GM23338 (cell line): ENCODE data around the gene YOD1. TPM values are rescaled to one million over a fixed set of nuclear protein-coding genes. Genes with fewer than 3 reads are reported as not detected.

Experiments used
- ATAC-seq: fragments of 200-7000 bp; cut with Tn5 transposase; 3 replicates; pipeline ENCODE4 v1.9.1; 2020
- DNase-seq: peaks from one replicate; pipeline ENCODE4 v3.0.0-alpha.2; 2015; ENCODE audit warnings: low spot score
- H2AFZ ChIP-seq: fragments of 200-600 bp; sonication (generic); 2 replicates; pipeline ENCODE4 v1.8.0; 2016; ENCODE audit warnings: antibody characterized with exemption, mild to moderate bottlenecking, moderate library complexity
- H3F3A ChIP-seq: fragments of 200-600 bp; sonication (generic); replicated peaks from 2 replicates; pipeline ENCODE4 v1.8.0; 2017; ENCODE audit warnings: antibody characterized with exemption, mixed run types, low read depth
- H3K27ac ChIP-seq: fragments of 200-600 bp; sonication (generic); 2 replicates; pipeline ENCODE4 v1.6.1; 2016; ENCODE audit warnings: low read depth
- H3K27me3 ChIP-seq: fragments of 200-600 bp; sonication (generic); 2 replicates; pipeline ENCODE4 v1.8.0; 2016; ENCODE audit warnings: mild to moderate bottlenecking, mixed run types, moderate library complexity; ENCODE audit not compliant: insufficient read depth
- H3K36me3 ChIP-seq: fragments of 200-600 bp; sonication (generic); 2 replicates; pipeline ENCODE4 v1.8.0; 2016; ENCODE audit warnings: mild to moderate bottlenecking; ENCODE audit not compliant: insufficient read depth
- H3K4me1 ChIP-seq: fragments of 200-600 bp; sonication (generic); 2 replicates; pipeline ENCODE4 v1.8.0; 2016; ENCODE audit warnings: mild to moderate bottlenecking, moderate library complexity; ENCODE audit not compliant: insufficient read depth
- H3K4me2 ChIP-seq: fragments of 200-600 bp; sonication (generic); 2 replicates; pipeline ENCODE4 v1.7.1; 2017; ENCODE audit warnings: mixed run types
- H3K4me3 ChIP-seq: fragments of 200-600 bp; sonication (generic); 2 replicates; pipeline ENCODE4 v1.6.1; 2016; ENCODE audit warnings: mixed run types
- H3K79me2 ChIP-seq: fragments of 200-600 bp; sonication (generic); replicated peaks from 2 replicates; pipeline ENCODE4 v1.8.0; 2017; ENCODE audit warnings: mild to moderate bottlenecking; ENCODE audit not compliant: insufficient read depth
- H3K9me2 ChIP-seq: fragments of 200-600 bp; sonication (generic); 2 replicates; pipeline ENCODE4 v1.8.0; 2017; ENCODE audit not compliant: insufficient read depth
- H4K20me1 ChIP-seq: fragments of 200-600 bp; sonication (generic); replicated peaks from 2 replicates; pipeline ENCODE4 v1.8.0; 2017; ENCODE audit warnings: mild to moderate bottlenecking; ENCODE audit not compliant: insufficient read depth
- H3K27ac Mint-ChIP-seq: 2 replicates; pipeline ENCODE4 v1.8.0; 2020; ENCODE audit warnings: inconsistent platforms, mild to moderate bottlenecking, moderate library complexity, mixed read lengths
- H3K27me3 Mint-ChIP-seq: 3 replicates; pipeline ENCODE4 v1.8.0; 2022; ENCODE audit warnings: low read depth, mild to moderate bottlenecking, moderate library complexity, mixed read lengths, inconsistent platforms; ENCODE audit not compliant: insufficient read depth, poor library complexity
- H3K36me3 Mint-ChIP-seq: 3 replicates; pipeline ENCODE4 v1.8.0; 2021; ENCODE audit warnings: low read depth, mild to moderate bottlenecking, inconsistent platforms, moderate library complexity, mixed read lengths
- H3K4me1 Mint-ChIP-seq: 3 replicates; pipeline ENCODE4 v1.8.0; 2020; ENCODE audit warnings: mild to moderate bottlenecking, inconsistent platforms, mixed read lengths
- H3K4me3 Mint-ChIP-seq: 3 replicates; pipeline ENCODE4 v1.8.0; 2021; ENCODE audit warnings: moderate library complexity, mild to moderate bottlenecking, inconsistent platforms, mixed read lengths
- H3K9me3 Mint-ChIP-seq: 3 replicates; pipeline ENCODE4 v1.8.0; 2020; ENCODE audit warnings: moderate library complexity, mild to moderate bottlenecking, inconsistent platforms, mixed read lengths
- EZH2 ChIP-seq: fragments of 200-600 bp; sonication (generic); IDR thresholded peaks from one replicate; pipeline ENCODE4 v1.8.0; 2017; ENCODE audit warnings: antibody characterized with exemption, mild to moderate bottlenecking, low read depth; ENCODE audit not compliant: unreplicated experiment
- EZH2phosphoT487 ChIP-seq: fragments of 200-600 bp; sonication (generic); IDR thresholded peaks from one replicate; pipeline ENCODE4 v1.8.1; 2018; ENCODE audit warnings: antibody characterized with exemption; ENCODE audit not compliant: unreplicated experiment
- JUNB ChIP-seq: IDR thresholded peaks from one replicate; pipeline ENCODE4 v1.6.1; 2016; ENCODE audit warnings: antibody characterized with exemption; ENCODE audit not compliant: unreplicated experiment
- NANOG ChIP-seq: IDR thresholded peaks from 2 replicates; pipeline ENCODE4 v1.6.1; 2016; ENCODE audit warnings: antibody characterized with exemption, borderline replicate concordance
- POLR2AphosphoS5 ChIP-seq: IDR thresholded peaks from 2 replicates; pipeline ENCODE4 v1.6.1; 2016; ENCODE audit warnings: antibody characterized with exemption, low read depth
- REST ChIP-seq: IDR thresholded peaks from one replicate; pipeline ENCODE4 v1.6.1; 2018; ENCODE audit warnings: antibody characterized with exemption; ENCODE audit not compliant: unreplicated experiment
- ZNF114 ChIP-seq: fragments of 250-450 bp; sonication (Bioruptor Pico); IDR thresholded peaks from 2 replicates; pipeline ENCODE4 v1.5.0; 2020; ENCODE audit warnings: mild to moderate bottlenecking, moderate library complexity
- ZNF331 ChIP-seq: fragments of 250-450 bp; sonication (Bioruptor Pico); IDR thresholded peaks from 2 replicates; pipeline ENCODE4 v1.5.0; 2020; ENCODE audit warnings: low read depth, mild to moderate bottlenecking, moderate library complexity
- polyA plus RNA-seq: library from polyadenylated mRNA; unstranded; fragments of >200 nt; fragmentation: Nextera tagmentation; extraction: Ambion mirVana; gene quantifications from 2 replicates; pipeline ENCODE4 v1.2.1, GENCODE V29; 2016
- total RNA-seq: library from RNA; depleted of rRNA; stranded (reverse); fragments of >200 nt; shearing (Covaris generic); gene quantifications from 2 replicates; pipeline ENCODE4 v1.2.3, GENCODE V29; 2014
- TF ChIP-seq, protein P1 (sequence below): IDR thresholded peaks from 2 replicates; pipeline ENCODE4 v1.6.1; 2016; ENCODE audit warnings: antibody characterized with exemption
- TF ChIP-seq, protein P2 (sequence below), 2 experiments: fragments of 200-600 bp in 1 of 2; sonication (generic) in 1 of 2; conservative IDR thresholded peaks; 2 replicates each; pipeline versions ENCODE4 v1.5.1 to v1.6.1; 2016 to 2017; ENCODE audit warnings: antibody characterized with exemption in 2 of 2, low read depth in 2 of 2, mild to moderate bottlenecking in 2 of 2, moderate library complexity in 1 of 2

The YOD1 gene
- total and polyA plus RNA-seq, 2 experiments from 2014 or later, result 4.6 to 21.9 TPM

- Histone ChIP-seq H3K9me2 (peaks cover 1% of the 10 kb centered on the region; the same call in 1 of the 2 replicates), H3K36me3 (no peaks in the 10 kb centered on the region), H4K20me1 (no peaks in the 10 kb centered on the region), H3K27me3 (no peaks in the 10 kb centered on the region), H2AFZ (no peak overlapping the region), H3K4me2 (no peak overlapping the region), H3K4me1 (peaks cover 34% of the 10 kb centered on the region), H3K4me3 (no peak overlapping the region), H3K79me2 (no peaks in the 10 kb centered on the region), H3F3A (no peaks in the 10 kb centered on the region), H3K27ac (no peak overlapping the region)
- no peak for DNase-seq
- Mint-ChIP-seq H3K27ac (no peak overlapping the region), H3K27me3 (no peaks in the 10 kb centered on the region), H3K36me3 (no peaks in the 10 kb centered on the region), H3K9me3 (no peaks in the 10 kb centered on the region), H3K4me1 (peaks cover 46% of the 10 kb centered on the region), H3K4me3 (no peak overlapping the region)
- no peak for ATAC-seq
- TF ChIP-seq JUNB, result no peak
- no peak for TF ChIP-seq ZNF331 (CRISPR knock-in tag)
- no peak for TF ChIP-seq REST
- TF ChIP-seq POLR2AphosphoS5, result no peak
- TF ChIP-seq, protein P1, sequence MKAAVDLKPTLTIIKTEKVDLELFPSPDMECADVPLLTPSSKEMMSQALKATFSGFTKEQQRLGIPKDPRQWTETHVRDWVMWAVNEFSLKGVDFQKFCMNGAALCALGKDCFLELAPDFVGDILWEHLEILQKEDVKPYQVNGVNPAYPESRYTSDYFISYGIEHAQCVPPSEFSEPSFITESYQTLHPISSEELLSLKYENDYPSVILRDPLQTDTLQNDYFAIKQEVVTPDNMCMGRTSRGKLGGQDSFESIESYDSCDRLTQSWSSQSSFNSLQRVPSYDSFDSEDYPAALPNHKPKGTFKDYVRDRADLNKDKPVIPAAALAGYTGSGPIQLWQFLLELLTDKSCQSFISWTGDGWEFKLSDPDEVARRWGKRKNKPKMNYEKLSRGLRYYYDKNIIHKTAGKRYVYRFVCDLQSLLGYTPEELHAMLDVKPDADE, result no peak
- TF ChIP-seq NANOG, result no peak
- TF ChIP-seq, protein P2, sequence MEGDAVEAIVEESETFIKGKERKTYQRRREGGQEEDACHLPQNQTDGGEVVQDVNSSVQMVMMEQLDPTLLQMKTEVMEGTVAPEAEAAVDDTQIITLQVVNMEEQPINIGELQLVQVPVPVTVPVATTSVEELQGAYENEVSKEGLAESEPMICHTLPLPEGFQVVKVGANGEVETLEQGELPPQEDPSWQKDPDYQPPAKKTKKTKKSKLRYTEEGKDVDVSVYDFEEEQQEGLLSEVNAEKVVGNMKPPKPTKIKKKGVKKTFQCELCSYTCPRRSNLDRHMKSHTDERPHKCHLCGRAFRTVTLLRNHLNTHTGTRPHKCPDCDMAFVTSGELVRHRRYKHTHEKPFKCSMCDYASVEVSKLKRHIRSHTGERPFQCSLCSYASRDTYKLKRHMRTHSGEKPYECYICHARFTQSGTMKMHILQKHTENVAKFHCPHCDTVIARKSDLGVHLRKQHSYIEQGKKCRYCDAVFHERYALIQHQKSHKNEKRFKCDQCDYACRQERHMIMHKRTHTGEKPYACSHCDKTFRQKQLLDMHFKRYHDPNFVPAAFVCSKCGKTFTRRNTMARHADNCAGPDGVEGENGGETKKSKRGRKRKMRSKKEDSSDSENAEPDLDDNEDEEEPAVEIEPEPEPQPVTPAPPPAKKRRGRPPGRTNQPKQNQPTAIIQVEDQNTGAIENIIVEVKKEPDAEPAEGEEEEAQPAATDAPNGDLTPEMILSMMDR (conservative IDR thresholded peaks at IDR 0.05; ENCODE audit: low read depth in 2 of 2), result no peak
- TF ChIP-seq EZH2, result no peak
- TF ChIP-seq EZH2phosphoT487, result no peak
- TF ChIP-seq ZNF114 (CRISPR knock-in tag), result no peak
These were observed 16.8 kb downstream of the YOD1 start for GRCh38 chr1:207034208-207034607.
